ENCODE results near the gene BNC2. TPM values are rescaled to one million over a fixed set of nuclear protein-coding genes. Genes with fewer than 3 reads are reported as not detected.

Gene BNC2
- total RNA-seq, 2 experiments from 2014 or later: not detected

DNA sequence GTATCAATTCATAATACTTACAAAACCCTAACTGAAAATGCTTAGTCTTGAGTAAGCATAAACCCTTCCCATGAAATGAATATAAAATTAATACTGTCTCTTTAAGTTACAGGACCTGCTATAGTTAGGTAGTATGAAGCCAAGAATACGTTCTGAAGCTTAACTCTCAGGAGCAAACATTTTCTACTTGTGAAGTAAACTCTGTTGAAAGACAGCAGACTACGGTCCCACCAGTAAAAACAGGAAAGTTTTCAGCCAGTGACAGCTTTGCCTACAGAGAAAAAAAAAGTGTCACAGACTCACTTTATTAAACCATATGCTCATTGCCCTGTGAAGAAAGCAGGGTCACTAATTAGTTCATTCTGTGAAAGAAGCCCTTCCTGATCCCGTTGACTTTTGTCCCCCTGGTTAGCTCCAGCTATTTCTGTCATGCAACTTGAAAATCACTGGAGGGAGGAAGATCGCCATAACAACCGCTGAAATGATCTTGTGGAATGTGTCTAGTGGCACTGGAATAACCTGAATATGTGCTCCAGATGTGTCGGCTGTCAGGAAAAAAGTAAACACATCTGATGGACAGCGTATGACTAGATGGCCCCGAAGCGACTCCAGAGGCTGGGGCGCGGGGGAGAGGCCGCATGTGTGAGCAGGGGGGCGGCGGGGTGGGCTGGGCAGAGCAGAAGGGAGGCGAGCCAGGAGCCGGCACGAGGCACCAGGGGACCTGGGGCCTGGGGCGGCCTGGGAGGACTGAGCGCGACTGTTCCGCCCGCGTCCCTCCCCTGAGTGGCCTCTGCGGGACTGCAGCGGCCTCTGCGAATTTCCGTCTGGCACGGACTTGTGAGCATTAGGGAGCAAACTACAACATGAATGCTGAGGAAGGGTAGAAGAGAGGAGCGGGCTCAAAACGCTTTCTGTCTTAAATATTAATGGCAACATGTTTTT, 41.9 kb downstream of the BNC2 start:
- ChIA-PET CTCF (ENCODE audit: unreplicated experiment) (no interaction called here), POLR2A (interaction anchor here (1.2 kb wide), 1 partner anchor 31 kb away, joined by 4 read pairs; no protein-coding TSS in a partner anchor)
- Histone ChIP-seq H3K4me3 (ENCODE audit: low read depth, low read length, poor library complexity, severe bottlenecking) (no peak overlapping the region), H3K4me1 (ENCODE audit: insufficient read depth, low read length, poor library complexity, severe bottlenecking) (no peaks in the 10 kb centered on the region), H3K4me2 (ENCODE audit: low read length) (no peak overlapping the region), H3K79me2 (ENCODE audit: insufficient read depth, low read depth, low read length) (no peaks in the 10 kb centered on the region), H3K9me2 (ENCODE audit: insufficient read depth, low read length) (no peaks in the 10 kb centered on the region), H3K9me3 (ENCODE audit: low read length) (no peaks in the 10 kb centered on the region), H3K27ac (ENCODE audit: low read depth, low read length, poor library complexity, severe bottlenecking) (no peak overlapping the region), H4K20me1 (ENCODE audit: insufficient read depth, low read length) (no peaks in the 10 kb centered on the region), H2AFZ (ENCODE audit: low read length) (no peak overlapping the region), H3K36me3 (ENCODE audit: insufficient read depth, low read length) (no peaks in the 10 kb centered on the region)
- BruUV-seq (replicated peaks): no TSS peak
- DNase-seq (ENCODE audit: low spot score): no peak
- intact Hi-C loops (cut with micrococcal nuclease; ENCODE audit: unreplicated experiment): no loop called here
- TF ChIP-seq, protein P1, sequence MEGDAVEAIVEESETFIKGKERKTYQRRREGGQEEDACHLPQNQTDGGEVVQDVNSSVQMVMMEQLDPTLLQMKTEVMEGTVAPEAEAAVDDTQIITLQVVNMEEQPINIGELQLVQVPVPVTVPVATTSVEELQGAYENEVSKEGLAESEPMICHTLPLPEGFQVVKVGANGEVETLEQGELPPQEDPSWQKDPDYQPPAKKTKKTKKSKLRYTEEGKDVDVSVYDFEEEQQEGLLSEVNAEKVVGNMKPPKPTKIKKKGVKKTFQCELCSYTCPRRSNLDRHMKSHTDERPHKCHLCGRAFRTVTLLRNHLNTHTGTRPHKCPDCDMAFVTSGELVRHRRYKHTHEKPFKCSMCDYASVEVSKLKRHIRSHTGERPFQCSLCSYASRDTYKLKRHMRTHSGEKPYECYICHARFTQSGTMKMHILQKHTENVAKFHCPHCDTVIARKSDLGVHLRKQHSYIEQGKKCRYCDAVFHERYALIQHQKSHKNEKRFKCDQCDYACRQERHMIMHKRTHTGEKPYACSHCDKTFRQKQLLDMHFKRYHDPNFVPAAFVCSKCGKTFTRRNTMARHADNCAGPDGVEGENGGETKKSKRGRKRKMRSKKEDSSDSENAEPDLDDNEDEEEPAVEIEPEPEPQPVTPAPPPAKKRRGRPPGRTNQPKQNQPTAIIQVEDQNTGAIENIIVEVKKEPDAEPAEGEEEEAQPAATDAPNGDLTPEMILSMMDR (conservative IDR thresholded peaks at IDR 0.05; ENCODE audit: low read length): no peak
- no peak for TF ChIP-seq EZH2phosphoT487 (IDR thresholded peaks at IDR 0.05; ENCODE audit: borderline replicate concordance, low read depth, low read length)

DNA sequence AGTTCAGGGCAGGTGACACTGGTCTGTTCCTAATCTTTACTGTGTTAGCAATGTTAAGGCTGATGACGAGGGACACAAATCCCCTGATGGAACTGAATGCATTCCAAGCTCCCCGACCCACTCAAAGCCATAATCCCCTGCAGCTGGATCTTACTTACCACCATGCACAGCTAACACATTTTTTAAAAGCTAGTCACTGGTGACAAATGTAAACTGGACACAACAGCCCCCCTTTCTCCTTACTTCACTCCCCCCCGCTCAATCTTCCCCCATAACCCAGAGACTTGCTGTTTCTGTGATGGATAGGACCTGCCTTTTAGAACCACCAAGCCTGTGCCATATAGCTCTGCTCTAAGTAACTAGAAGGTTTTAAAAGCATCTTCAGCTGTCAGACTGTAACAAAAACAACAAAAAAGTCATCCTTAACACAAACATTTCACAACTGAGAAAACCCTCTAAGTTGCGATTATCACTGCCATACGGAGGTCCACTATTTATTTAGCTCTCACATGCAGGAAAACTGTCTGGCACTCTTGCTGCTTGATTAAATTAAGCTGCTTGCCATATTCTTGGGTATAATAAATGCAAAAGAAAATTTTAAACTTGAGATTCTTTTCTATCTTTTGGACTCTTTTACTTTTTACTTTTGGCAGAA, 44.4 kb downstream of the BNC2 start:
- no peaks in the 10 kb centered on the region for H3K9me3 ChIP-seq (ENCODE audit: low read length)
- no peaks in the 10 kb centered on the region for H4K20me1 ChIP-seq (ENCODE audit: insufficient read depth, low read length)
- no peaks in the 10 kb centered on the region for H3K9me2 ChIP-seq (ENCODE audit: insufficient read depth, low read length)
- intact Hi-C loops (cut with micrococcal nuclease; ENCODE audit: unreplicated experiment): no loop called here
- no peak overlapping the region for H3K4me3 ChIP-seq (ENCODE audit: low read depth, low read length, poor library complexity, severe bottlenecking)
- no TSS peak for BruUV-seq (replicated peaks)
- no peaks in the 10 kb centered on the region for H3K79me2 ChIP-seq (ENCODE audit: insufficient read depth, low read depth, low read length)
- ChIA-PET POLR2A (interaction anchor here (0.5 to 0.6 kb wide), 2 partner anchors 89 to 229 kb away, joined by 3 to 7 read pairs; no protein-coding TSS in a partner anchor), CTCF (ENCODE audit: unreplicated experiment) (no interaction called here)
- H3K4me1 ChIP-seq (ENCODE audit: insufficient read depth, low read length, poor library complexity, severe bottlenecking): no peaks in the 10 kb centered on the region
- TF ChIP-seq EZH2phosphoT487 (IDR thresholded peaks at IDR 0.05; ENCODE audit: borderline replicate concordance, low read depth, low read length): no peak
- TF ChIP-seq, protein P1 (conservative IDR thresholded peaks at IDR 0.05; ENCODE audit: low read length): no peak
- DNase-seq (ENCODE audit: low spot score): no peak
- H2AFZ ChIP-seq (ENCODE audit: low read length): no peak overlapping the region
- no peaks in the 10 kb centered on the region for H3K36me3 ChIP-seq (ENCODE audit: insufficient read depth, low read length)
- H3K27ac ChIP-seq (ENCODE audit: low read depth, low read length, poor library complexity, severe bottlenecking): no peak overlapping the region
- H3K4me2 ChIP-seq (ENCODE audit: low read length): no peak overlapping the region

Data from OCI-LY7 (cell line).